Body of pancreas (tissue), 4 donors: ENCODE data around the gene SET.

Source experiments
- POLR2A ChIP-seq, 3 donors: fragments of 450-650 bp; IDR thresholded peaks; one replicate each; pipeline ENCODE4 v1.6.1; 2016; ENCODE audit warnings: antibody characterized with exemption in 3 of 3, mild to moderate bottlenecking in 2 of 3
- TF ChIP-seq, protein P1 (sequence below), 7 experiments: fragments of 450-650 bp in 4 of 7; fragments of 200-600 bp in 3 of 7; sonication (generic) in 3 of 7; IDR thresholded peaks; one replicate each; pipeline ENCODE4 v1.5.1; 2016 to 2019; ENCODE audit warnings: antibody characterized with exemption in 7 of 7

DNA sequence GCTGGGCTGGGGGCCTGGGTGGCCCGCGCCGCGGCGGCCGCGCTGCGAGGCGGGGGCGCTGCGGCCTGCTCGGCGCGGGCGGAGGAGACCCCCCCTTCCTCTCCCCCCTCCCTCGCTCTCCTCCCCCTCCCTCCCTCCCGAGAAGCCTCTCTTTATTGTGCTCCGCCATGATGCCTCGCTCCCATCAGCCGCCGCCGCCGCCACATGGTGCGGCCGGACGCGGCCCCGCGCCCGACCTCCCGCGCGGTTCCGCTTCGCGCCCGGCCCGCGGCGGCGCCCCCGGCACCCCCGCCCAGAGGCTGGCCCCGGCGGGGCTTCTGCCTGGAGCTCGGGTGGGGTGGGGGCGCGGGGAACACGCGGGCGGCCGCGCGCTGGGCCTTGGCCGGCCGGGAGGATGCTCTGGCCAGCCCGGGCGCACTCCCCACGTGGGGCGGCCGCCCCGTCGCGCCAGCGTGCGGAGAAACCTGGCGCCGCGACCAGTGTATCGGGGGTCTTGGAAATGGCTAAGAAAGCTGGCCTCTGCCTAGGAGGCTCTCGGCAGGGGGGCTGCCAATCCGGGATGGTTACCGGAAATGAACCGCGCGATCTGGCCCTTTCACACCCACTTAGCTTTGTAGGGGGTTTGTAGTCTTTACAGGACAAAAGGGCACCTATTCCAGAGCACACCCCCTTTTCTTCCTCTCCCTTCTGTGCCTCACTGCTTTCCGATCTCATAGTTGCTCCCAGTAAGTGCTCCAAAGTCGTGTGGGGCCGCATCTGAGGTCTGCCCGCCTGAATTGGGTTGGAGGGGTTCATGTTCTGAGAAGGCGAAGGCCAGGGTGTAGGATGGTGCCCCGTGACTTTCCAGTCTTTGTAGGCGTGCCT lies 1.0 kb downstream of the SET start:
- TF ChIP-seq, protein P1, sequence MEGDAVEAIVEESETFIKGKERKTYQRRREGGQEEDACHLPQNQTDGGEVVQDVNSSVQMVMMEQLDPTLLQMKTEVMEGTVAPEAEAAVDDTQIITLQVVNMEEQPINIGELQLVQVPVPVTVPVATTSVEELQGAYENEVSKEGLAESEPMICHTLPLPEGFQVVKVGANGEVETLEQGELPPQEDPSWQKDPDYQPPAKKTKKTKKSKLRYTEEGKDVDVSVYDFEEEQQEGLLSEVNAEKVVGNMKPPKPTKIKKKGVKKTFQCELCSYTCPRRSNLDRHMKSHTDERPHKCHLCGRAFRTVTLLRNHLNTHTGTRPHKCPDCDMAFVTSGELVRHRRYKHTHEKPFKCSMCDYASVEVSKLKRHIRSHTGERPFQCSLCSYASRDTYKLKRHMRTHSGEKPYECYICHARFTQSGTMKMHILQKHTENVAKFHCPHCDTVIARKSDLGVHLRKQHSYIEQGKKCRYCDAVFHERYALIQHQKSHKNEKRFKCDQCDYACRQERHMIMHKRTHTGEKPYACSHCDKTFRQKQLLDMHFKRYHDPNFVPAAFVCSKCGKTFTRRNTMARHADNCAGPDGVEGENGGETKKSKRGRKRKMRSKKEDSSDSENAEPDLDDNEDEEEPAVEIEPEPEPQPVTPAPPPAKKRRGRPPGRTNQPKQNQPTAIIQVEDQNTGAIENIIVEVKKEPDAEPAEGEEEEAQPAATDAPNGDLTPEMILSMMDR (IDR thresholded peaks at IDR 0.05) = no peak
- peak in 1 of 3 donors; percentile 18 for TF ChIP-seq POLR2A (IDR thresholded peaks at IDR 0.05)
